GM12874 (cell line): ENCODE results near the gene LCP2.

Experiments
- CTCF ChIP-seq: IDR thresholded peaks from 2 replicates; pipeline ENCODE4 v1.5.1; 2011; ENCODE audit warnings: low read depth, mild to moderate bottlenecking, control low read depth, low read length, moderate library complexity; ENCODE audit not compliant: insufficient read depth

LCP2 gene

DNA sequence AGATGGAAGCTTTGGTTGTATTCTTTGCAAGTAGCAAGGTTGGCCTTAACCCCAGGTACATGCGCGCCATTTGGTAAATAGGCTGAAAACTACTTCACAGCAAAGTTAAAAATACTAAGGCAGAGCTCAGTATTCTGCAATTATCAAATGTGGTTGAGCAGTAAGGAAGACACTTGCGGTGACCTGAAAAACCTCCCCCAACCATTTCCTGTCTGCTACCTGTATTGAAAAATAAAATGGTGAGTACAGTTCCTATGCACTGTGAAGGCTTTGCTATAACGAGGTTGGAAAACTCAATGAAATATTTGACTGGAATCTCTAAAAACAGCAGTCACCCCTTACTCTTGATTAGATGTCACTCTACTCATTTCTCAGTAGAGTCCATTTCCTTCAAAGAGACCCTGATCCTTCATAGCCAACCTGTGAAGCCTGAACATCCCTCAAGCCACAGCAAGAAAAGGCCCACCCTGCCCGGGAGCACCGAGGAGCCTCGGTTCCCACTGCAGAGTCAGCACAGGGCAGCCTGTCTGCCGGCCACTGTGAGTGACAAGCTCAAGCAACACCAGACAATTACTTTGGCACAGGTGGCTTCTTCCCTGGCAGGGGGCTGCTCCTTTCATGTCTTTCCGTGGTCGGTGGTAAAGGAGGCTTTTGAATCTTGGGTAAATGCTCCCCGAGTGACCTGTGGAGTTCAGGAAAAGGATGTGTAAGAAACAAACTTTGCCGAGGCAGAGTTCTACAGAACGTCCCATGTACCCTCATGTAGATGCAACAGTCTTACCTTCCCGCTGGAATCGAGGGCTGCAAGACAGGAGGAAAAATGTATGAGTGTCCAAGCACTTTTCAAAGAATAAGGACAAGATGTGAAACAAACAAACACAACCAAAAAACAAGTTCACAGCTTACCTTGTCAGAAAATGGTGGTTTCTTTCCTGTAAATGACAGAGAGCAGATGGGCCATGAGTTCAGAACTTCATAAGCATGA, 35.2 kb downstream of the LCP2 start:
- TF ChIP-seq CTCF = no peak

DNA sequence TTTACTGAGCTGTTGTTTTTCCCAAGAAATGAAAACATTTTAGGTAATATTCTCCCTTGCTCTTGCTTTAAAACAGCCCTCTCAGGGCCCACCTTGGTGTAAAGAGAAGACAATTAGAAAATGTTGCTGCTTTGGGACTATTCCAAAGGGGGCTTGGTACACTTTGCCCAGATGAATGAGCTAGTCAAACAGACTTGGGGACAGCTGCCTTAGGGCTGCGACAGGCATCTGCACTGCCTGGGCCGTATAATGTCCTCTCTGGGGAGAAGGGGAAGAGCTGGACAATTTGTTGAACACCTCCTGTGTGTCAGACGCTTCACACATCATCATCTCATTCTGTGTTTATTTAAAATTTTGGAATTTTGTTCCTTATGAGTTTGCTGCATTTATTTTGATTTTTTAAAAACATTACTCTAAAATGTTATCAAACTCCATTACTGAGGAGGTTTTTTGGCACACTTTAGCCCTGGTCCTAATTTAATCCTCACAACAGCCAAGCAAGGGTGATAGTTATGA, 36.0 kb downstream of the LCP2 start:
- TF ChIP-seq CTCF = no peak

- no peak for TF ChIP-seq CTCF
Measured at GRCh38 chr5:170257370-170257769, 40.2 kb downstream of the LCP2 start.

GRCh38 chr5:170256571-170256970, 41.0 kb downstream of the LCP2 start:
- TF ChIP-seq CTCF = no peak

DNA sequence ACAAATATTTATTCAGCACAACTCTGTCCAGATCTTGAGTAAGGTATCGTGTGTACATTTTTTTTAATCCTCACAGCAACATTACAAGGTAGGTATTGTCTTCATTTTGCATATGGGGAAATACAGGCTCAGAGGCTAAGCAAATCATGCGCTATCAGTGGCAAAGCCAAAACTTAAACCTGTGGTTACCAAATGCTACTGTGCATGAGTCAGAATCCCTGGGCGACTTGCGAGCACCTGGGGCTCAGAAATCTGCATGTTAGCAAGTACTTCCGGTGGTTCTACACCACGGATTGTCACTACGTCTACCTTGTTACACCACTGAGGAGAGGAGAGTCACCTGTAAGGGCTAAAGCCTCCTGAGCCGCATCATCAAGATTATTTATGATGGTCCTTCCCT, 43.5 kb downstream of the LCP2 start:
- TF ChIP-seq CTCF = no peak

- no peak for TF ChIP-seq CTCF
Measured at GRCh38 chr5:170252720-170253350, 44.7 kb downstream of the LCP2 start.

DNA sequence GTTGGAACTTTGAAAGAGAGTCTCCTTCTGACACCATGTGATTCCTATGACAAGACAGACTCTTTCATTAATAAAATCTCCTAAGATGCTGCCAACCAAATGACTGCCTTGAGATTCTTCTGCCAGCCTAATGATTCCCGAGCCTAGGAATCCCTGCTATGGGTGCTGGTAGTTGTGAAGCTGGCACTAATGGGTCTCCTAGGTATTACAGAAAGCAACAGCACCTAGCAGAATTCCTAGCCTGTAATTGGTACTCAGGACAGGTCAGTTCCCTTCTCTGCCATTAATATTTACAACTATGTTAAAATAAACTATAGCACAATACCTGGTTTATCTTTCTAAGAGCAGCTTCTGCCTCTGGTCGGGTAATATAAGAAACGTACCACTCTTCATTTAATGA, 45.5 kb downstream of the LCP2 start:
- no peak for TF ChIP-seq CTCF
